ENCODE data around the gene PARD3.

DNA sequence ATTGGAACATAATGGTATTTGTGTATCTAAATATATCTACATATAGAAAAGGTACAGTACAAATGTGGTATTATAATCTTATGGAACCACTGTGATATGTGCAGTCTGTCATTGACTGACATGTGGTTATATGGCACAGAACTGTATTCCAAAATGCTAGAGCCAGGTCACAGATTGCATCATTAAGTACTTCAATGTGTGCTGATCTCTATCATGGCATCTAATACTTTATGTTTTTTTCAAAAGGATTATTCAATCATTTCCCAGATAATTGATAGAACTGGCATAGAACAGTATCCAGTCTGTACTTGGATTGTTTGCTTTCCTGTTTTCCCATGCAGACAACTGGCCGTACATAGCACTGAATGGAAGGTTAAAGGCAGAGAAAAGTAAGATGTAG lies 662.7 kb downstream of the PARD3 start:
- TF ChIP-seq, protein P1, sequence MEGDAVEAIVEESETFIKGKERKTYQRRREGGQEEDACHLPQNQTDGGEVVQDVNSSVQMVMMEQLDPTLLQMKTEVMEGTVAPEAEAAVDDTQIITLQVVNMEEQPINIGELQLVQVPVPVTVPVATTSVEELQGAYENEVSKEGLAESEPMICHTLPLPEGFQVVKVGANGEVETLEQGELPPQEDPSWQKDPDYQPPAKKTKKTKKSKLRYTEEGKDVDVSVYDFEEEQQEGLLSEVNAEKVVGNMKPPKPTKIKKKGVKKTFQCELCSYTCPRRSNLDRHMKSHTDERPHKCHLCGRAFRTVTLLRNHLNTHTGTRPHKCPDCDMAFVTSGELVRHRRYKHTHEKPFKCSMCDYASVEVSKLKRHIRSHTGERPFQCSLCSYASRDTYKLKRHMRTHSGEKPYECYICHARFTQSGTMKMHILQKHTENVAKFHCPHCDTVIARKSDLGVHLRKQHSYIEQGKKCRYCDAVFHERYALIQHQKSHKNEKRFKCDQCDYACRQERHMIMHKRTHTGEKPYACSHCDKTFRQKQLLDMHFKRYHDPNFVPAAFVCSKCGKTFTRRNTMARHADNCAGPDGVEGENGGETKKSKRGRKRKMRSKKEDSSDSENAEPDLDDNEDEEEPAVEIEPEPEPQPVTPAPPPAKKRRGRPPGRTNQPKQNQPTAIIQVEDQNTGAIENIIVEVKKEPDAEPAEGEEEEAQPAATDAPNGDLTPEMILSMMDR (IDR thresholded peaks at IDR 0.05) = no peak
- TF ChIP-seq POLR2A (IDR thresholded peaks at IDR 0.05; ENCODE audit: low read depth) = no peak
